HEK293 (cell line): ENCODE measurements around the gene BEND3.
A peak's percentile ranks its signal among the peaks of the same experiment; 100 is the strongest.

Experiments used
- EGR2 ChIP-seq: fragments of 450-650 bp; formaldehyde crosslinking; IDR thresholded peaks from 2 replicates; pipeline ENCODE4 v1.5.1; 2016; ENCODE audit warnings: low read depth, missing biosample characterization, missing genetic modification characterization
- GLIS1 ChIP-seq: fragments of 450-650 bp; formaldehyde crosslinking; IDR thresholded peaks from 2 replicates; pipeline ENCODE4 v1.5.1; 2016; ENCODE audit warnings: missing biosample characterization, missing genetic modification characterization
- HOXC10 ChIP-seq: sonication (generic); formaldehyde crosslinking; IDR thresholded peaks from 2 replicates; pipeline ENCODE4 v1.8.1; 2023; ENCODE audit warnings: mild to moderate bottlenecking, missing genetic modification reagents
- IKZF3 ChIP-seq: fragments of 450-650 bp; IDR thresholded peaks from 2 replicates; pipeline ENCODE4 v1.5.0; 2018; ENCODE audit warnings: missing biosample characterization, mild to moderate bottlenecking, missing genetic modification characterization, moderate library complexity
- KLF10 ChIP-seq: fragments of 450-650 bp; IDR thresholded peaks from 2 replicates; pipeline ENCODE4 v1.5.1; 2018; ENCODE audit warnings: missing biosample characterization, mild to moderate bottlenecking, missing genetic modification characterization
- KLF8 ChIP-seq: fragments of 450-650 bp; formaldehyde crosslinking; IDR thresholded peaks from 2 replicates; pipeline ENCODE4 v1.5.1; 2016; ENCODE audit warnings: missing biosample characterization, missing genetic modification characterization
- MEIS1 ChIP-seq: sonication (generic); formaldehyde crosslinking; IDR thresholded peaks from 2 replicates; pipeline ENCODE4 v1.8.1; 2022; ENCODE audit warnings: missing genetic modification reagents, mild to moderate bottlenecking, borderline replicate concordance
- MZF1 ChIP-seq: fragments of 450-650 bp; formaldehyde crosslinking; IDR thresholded peaks from 2 replicates; pipeline ENCODE4 v1.5.1; 2017; ENCODE audit warnings: missing biosample characterization, missing genetic modification characterization, borderline replicate concordance
- OSR2 ChIP-seq: fragments of 450-650 bp; formaldehyde crosslinking; IDR thresholded peaks from 2 replicates; pipeline ENCODE4 v1.5.1; 2016; ENCODE audit warnings: missing biosample characterization, missing genetic modification characterization
- PATZ1 ChIP-seq: fragments of 450-650 bp; formaldehyde crosslinking; IDR thresholded peaks from 2 replicates; pipeline ENCODE4 v1.5.1; 2016; ENCODE audit warnings: missing biosample characterization, missing genetic modification characterization
- SALL2 ChIP-seq: fragments of 450-650 bp; formaldehyde crosslinking; IDR thresholded peaks from 2 replicates; pipeline ENCODE4 v1.5.0; 2017; ENCODE audit warnings: missing biosample characterization, mild to moderate bottlenecking, missing genetic modification characterization, borderline replicate concordance
- SP2 ChIP-seq: fragments of 450-650 bp; formaldehyde crosslinking; IDR thresholded peaks from 2 replicates; pipeline ENCODE4 v1.5.1; 2016; ENCODE audit warnings: missing biosample characterization, missing genetic modification characterization
- ZBTB20 ChIP-seq: fragments of 450-650 bp; formaldehyde crosslinking; IDR thresholded peaks from 2 replicates; pipeline ENCODE4 v1.5.1; 2016; ENCODE audit warnings: missing biosample characterization, missing genetic modification characterization
- ZBTB26 ChIP-seq: fragments of 450-650 bp; formaldehyde crosslinking; optimal IDR thresholded peaks from 2 replicates; pipeline ENCODE3; 2016; ENCODE audit warnings: missing biosample characterization, mild to moderate bottlenecking, missing genetic modification characterization
- ZBTB8A ChIP-seq: fragments of 450-650 bp; formaldehyde crosslinking; IDR thresholded peaks from 2 replicates; pipeline ENCODE4 v1.5.1; 2016; ENCODE audit warnings: missing biosample characterization, missing genetic modification characterization
- ZNF223 ChIP-seq: fragments of 450-650 bp; formaldehyde crosslinking; IDR thresholded peaks from 2 replicates; pipeline ENCODE4 v1.5.1; 2016; ENCODE audit warnings: missing biosample characterization, missing genetic modification characterization
- ZNF302 ChIP-seq: fragments of 450-650 bp; formaldehyde crosslinking; IDR thresholded peaks from 2 replicates; pipeline ENCODE4 v1.5.1; 2016; ENCODE audit warnings: missing biosample characterization, missing genetic modification characterization, low read depth
- ZNF350 ChIP-seq: fragments of 450-650 bp; formaldehyde crosslinking; IDR thresholded peaks from 2 replicates; pipeline ENCODE4 v1.5.0; 2017; ENCODE audit warnings: missing biosample characterization, mild to moderate bottlenecking, missing genetic modification characterization
- ZNF391 ChIP-seq: fragments of 450-650 bp; formaldehyde crosslinking; IDR thresholded peaks from 2 replicates; pipeline ENCODE4 v1.5.1; 2016; ENCODE audit warnings: low read depth, missing biosample characterization, missing genetic modification characterization, borderline replicate concordance
- ZNF404 ChIP-seq: fragments of 450-650 bp; formaldehyde crosslinking; IDR thresholded peaks from 2 replicates; pipeline ENCODE4 v1.5.1; 2017; ENCODE audit warnings: missing biosample characterization, missing genetic modification characterization
- ZNF610 ChIP-seq: fragments of 450-650 bp; formaldehyde crosslinking; IDR thresholded peaks from 2 replicates; pipeline ENCODE4 v1.5.1; 2016; ENCODE audit warnings: missing biosample characterization, missing genetic modification characterization, borderline replicate concordance
- ZNF658 ChIP-seq: fragments of 450-650 bp; formaldehyde crosslinking; IDR thresholded peaks from 2 replicates; pipeline ENCODE4; 2016; ENCODE audit warnings: missing biosample characterization, missing genetic modification characterization
- ZNF76 ChIP-seq: fragments of 450-650 bp; formaldehyde crosslinking; IDR thresholded peaks from 2 replicates; pipeline ENCODE4; 2016; ENCODE audit warnings: low read depth, missing biosample characterization, missing genetic modification characterization, borderline replicate concordance
- ZSCAN5A ChIP-seq: fragments of 450-650 bp; formaldehyde crosslinking; IDR thresholded peaks from 2 replicates; pipeline ENCODE4 v1.5.1; 2016; ENCODE audit warnings: missing biosample characterization, missing genetic modification characterization
- ZXDB ChIP-seq: fragments of 450-650 bp; formaldehyde crosslinking; IDR thresholded peaks from 2 replicates; pipeline ENCODE4 v1.5.1; 2016; ENCODE audit warnings: missing biosample characterization, missing genetic modification characterization
- TF ChIP-seq, protein P1 (sequence below): fragments of 450-650 bp; formaldehyde crosslinking; IDR thresholded peaks from 2 replicates; pipeline ENCODE4 v1.5.1; 2017; ENCODE audit warnings: missing biosample characterization, missing genetic modification characterization
- TF ChIP-seq, protein P2 (sequence below): fragments of 450-650 bp; formaldehyde crosslinking; IDR thresholded peaks from 2 replicates; pipeline ENCODE4 v1.5.1; 2017; ENCODE audit warnings: missing biosample characterization, missing genetic modification characterization
- TF ChIP-seq, protein P3 (sequence below): fragments of 450-650 bp; formaldehyde crosslinking; IDR thresholded peaks from 2 replicates; pipeline ENCODE4 v1.5.1; 2017; ENCODE audit warnings: missing biosample characterization, mild to moderate bottlenecking, missing genetic modification characterization, moderate library complexity

BEND3 gene

GRCh38 chr6:107114213-107114925 lies 946 bp downstream of the BEND3 start (continued):
- no peak for TF ChIP-seq ZNF404 (tag by site-specific recombination)
- TF ChIP-seq ZNF76 (tag by site-specific recombination), result peak; percentile 38; the same call in 1 of the 2 replicates
- TF ChIP-seq ZSCAN5A, result peak; percentile 80; the same call in 1 of the 2 replicates
- TF ChIP-seq KLF8, result peak; percentile 59; the same call in 1 of the 2 replicates
- TF ChIP-seq, protein P1, sequence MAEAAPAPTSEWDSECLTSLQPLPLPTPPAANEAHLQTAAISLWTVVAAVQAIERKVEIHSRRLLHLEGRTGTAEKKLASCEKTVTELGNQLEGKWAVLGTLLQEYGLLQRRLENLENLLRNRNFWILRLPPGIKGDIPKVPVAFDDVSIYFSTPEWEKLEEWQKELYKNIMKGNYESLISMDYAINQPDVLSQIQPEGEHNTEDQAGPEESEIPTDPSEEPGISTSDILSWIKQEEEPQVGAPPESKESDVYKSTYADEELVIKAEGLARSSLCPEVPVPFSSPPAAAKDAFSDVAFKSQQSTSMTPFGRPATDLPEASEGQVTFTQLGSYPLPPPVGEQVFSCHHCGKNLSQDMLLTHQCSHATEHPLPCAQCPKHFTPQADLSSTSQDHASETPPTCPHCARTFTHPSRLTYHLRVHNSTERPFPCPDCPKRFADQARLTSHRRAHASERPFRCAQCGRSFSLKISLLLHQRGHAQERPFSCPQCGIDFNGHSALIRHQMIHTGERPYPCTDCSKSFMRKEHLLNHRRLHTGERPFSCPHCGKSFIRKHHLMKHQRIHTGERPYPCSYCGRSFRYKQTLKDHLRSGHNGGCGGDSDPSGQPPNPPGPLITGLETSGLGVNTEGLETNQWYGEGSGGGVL (tag by site-specific recombination), result peak; percentile 69
- 0 out of 2 replicates have a peak, but pooled peaks have one; percentile 13 for TF ChIP-seq ZXDB
- no peak for TF ChIP-seq ZNF391
- peak; percentile 18; the same call in 1 of the 2 replicates for TF ChIP-seq SP2 (tag by site-specific recombination)
- no peak for TF ChIP-seq SALL2
- TF ChIP-seq, protein P2, sequence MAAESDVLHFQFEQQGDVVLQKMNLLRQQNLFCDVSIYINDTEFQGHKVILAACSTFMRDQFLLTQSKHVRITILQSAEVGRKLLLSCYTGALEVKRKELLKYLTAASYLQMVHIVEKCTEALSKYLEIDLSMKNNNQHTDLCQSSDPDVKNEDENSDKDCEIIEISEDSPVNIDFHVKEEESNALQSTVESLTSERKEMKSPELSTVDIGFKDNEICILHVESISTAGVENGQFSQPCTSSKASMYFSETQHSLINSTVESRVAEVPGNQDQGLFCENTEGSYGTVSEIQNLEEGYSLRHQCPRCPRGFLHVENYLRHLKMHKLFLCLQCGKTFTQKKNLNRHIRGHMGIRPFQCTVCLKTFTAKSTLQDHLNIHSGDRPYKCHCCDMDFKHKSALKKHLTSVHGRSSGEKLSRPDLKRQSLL, result peak; percentile 70; the same call in 1 of the 2 replicates
- TF ChIP-seq GLIS1, result peak; percentile 20; the same call in 1 of the 2 replicates
- no peak for TF ChIP-seq MZF1 (tag by site-specific recombination)
- no peak for TF ChIP-seq ZNF223 (tag by site-specific recombination)
- peak; percentile 61; the same call in 1 of the 2 replicates for TF ChIP-seq ZBTB20 (tag by site-specific recombination)
- TF ChIP-seq ZNF350 (tag by site-specific recombination), result 0 out of 2 replicates have a peak, but pooled peaks have one; percentile 4
- TF ChIP-seq, protein P3, sequence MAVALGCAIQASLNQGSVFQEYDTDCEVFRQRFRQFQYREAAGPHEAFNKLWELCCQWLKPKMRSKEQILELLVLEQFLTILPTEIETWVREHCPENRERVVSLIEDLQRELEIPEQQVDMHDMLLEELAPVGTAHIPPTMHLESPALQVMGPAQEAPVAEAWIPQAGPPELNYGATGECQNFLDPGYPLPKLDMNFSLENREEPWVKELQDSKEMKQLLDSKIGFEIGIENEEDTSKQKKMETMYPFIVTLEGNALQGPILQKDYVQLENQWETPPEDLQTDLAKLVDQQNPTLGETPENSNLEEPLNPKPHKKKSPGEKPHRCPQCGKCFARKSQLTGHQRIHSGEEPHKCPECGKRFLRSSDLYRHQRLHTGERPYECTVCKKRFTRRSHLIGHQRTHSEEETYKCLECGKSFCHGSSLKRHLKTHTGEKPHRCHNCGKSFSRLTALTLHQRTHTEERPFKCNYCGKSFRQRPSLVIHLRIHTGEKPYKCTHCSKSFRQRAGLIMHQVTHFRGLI (tag by site-specific recombination), result 0 out of 2 replicates have a peak, but pooled peaks have one; percentile 27
- TF ChIP-seq KLF10, result peak; percentile 46; the same call in 1 of the 2 replicates
- peak; percentile 88 for TF ChIP-seq ZBTB8A (tag by site-specific recombination)
- peak; percentile 94 for TF ChIP-seq HOXC10 (CRISPR knock-in tag)
- peak; percentile 92 for TF ChIP-seq IKZF3
- TF ChIP-seq ZBTB26, result peak; percentile 73
- 0 out of 2 replicates have a peak, but pooled peaks have one; percentile 4 for TF ChIP-seq EGR2 (tag by site-specific recombination)
- no peak for TF ChIP-seq MEIS1 (CRISPR knock-in tag)
- peak; percentile 68; the same call in 1 of the 2 replicates for TF ChIP-seq PATZ1 (tag by site-specific recombination)
- TF ChIP-seq ZNF658, result no peak
- TF ChIP-seq OSR2 (tag by site-specific recombination), result peak; percentile 69
- TF ChIP-seq ZNF610 (tag by site-specific recombination), result peak; percentile 69; the same call in 1 of the 2 replicates
- no peak for TF ChIP-seq ZNF302 (tag by site-specific recombination)
